GM21447 (cell line): ENCODE measurements around the gene TPCN2.

ENCODE experiments used
- ATAC-seq: cut with Tn5 transposase; IDR thresholded peaks from one replicate; pipeline ENCODE4 v1.9.1; 2021; ENCODE audit not compliant: unreplicated experiment

Gene TPCN2

GRCh38 chr11:69159150-69159852 lies 110.6 kb downstream of the TPCN2 start:
- no peak for ATAC-seq

- ATAC-seq = no peak
Observed at GRCh38 chr11:69160296-69161116, 111.8 kb downstream of the TPCN2 start.

GRCh38 chr11:69161117-69161407 lies 112.3 kb downstream of the TPCN2 start:
- ATAC-seq = no peak

- ATAC-seq = no peak
Observed at GRCh38 chr11:69162505-69162904, 113.8 kb downstream of the TPCN2 start.

- no peak for ATAC-seq
Observed at GRCh38 chr11:69163842-69164241, 115.1 kb downstream of the TPCN2 start.

- no peak for ATAC-seq
Observed at GRCh38 chr11:69164824-69165223, 116.1 kb downstream of the TPCN2 start.

- ATAC-seq = no peak
Observed at GRCh38 chr11:69165775-69166174, 117.0 kb downstream of the TPCN2 start.

GRCh38 chr11:69166218-69167115 lies 117.7 kb downstream of the TPCN2 start:
- ATAC-seq = peak; percentile 95

GRCh38 chr11:69167130-69167915 lies 118.6 kb downstream of the TPCN2 start:
- ATAC-seq = no peak

- no peak for ATAC-seq
Observed at GRCh38 chr11:69167916-69168691, 119.4 kb downstream of the TPCN2 start.

- no peak for ATAC-seq
Observed at GRCh38 chr11:69169479-69169878, 120.7 kb downstream of the TPCN2 start.

- ATAC-seq = no peak
Observed at GRCh38 chr11:69170704-69171103, 122.0 kb downstream of the TPCN2 start.

GRCh38 chr11:69171476-69172240 lies 122.9 kb downstream of the TPCN2 start:
- ATAC-seq = no peak

GRCh38 chr11:69172674-69173073 lies 123.9 kb downstream of the TPCN2 start:
- no peak for ATAC-seq

GRCh38 chr11:69173331-69173730 lies 124.6 kb downstream of the TPCN2 start:
- ATAC-seq = no peak

GRCh38 chr11:69173925-69174581 lies 125.3 kb downstream of the TPCN2 start:
- no peak for ATAC-seq

GRCh38 chr11:69174841-69175240 lies 126.1 kb downstream of the TPCN2 start:
- ATAC-seq = no peak

- ATAC-seq = no peak
Observed at GRCh38 chr11:69178819-69179482, 130.2 kb downstream of the TPCN2 start.
